ENCODE data around the gene CCDC88C.
"Not testable (repeated sequence)": the region's sequence is repeated elsewhere in the genome, so short reads cannot be mapped to it uniquely, and the experiment has no call there.

The CCDC88C gene

DNA sequence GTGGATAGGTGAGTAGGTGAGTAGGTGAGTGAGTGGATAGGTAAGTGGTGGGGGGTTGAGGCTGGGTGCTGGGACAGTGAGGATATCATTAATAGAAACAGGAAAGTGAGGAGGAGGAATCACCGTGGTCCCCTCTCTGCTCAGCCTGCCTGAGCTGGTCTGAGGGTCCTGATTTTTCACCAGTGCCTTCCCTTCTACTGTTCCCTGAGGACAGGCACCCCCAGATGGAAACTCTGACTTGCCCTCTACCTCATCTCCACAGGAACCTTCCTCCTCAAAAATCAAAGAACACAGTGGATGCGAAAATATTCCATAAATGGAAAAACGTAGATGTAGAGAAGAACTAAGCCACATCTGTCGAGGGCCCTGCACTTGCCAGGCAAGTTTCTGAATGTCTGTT, 175.0 kb downstream of the CCDC88C start:
- no peak for DNase-seq

DNA sequence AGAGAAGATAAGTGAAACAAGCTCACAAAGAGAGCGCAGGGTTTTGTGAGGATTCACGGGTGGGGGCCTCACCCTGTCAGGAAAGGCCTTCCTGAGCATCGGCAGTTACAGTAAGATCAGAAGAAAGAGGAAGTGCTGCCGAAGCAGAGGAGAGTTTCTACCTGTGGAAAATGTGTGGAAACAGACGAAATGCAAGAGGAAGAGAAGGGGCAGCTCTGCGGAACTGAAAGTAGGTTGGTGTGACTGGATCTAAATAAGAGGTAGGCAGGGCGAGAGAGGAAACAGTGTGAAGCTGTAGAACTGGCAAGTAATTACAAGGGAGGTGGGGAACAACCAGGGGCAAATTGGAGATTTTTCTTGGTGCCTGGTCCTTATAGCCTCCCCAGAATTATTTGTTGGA, 175.8 kb downstream of the CCDC88C start:
- DNase-seq: no peak

DNA sequence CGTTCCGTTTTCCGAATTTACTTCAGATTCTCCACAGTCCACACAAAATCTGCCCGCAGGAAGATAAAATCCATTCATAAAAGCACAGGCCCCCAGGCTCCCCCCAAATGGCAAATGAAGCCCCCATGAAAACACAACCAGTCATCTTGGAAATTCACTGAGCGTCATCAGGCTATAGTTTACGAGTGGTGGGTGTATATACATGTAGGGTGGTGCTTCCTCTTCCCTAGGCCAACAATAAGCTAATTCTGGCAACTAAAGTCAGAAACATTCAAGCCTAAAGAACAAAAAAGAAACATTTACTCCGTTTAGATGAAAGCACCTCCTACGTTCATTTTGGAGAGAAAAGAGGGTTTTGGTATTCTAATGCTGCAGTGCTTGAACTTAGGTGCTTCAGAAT, 179.0 kb downstream of the CCDC88C start:
- no peak for DNase-seq

DNA sequence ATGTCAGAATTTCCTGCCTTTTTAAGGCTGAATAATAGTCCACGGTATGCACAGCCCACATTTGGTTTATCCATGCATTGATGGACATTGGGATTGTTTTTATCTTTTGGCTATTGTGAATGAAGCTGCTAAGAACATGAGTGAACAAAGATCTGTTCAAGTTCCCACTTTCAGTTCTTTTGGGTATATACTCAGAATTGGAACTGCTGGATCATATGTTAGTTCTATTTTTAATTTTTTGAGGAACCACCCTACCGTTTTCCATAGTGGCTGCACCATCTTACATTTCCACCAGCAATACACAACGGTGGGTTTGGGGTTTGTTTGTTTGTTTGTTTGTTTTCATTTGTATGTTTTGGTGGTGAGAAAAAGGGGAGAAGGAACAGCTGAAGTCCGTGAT, 179.5 kb downstream of the CCDC88C start:
- DNase-seq: no peak

DNA sequence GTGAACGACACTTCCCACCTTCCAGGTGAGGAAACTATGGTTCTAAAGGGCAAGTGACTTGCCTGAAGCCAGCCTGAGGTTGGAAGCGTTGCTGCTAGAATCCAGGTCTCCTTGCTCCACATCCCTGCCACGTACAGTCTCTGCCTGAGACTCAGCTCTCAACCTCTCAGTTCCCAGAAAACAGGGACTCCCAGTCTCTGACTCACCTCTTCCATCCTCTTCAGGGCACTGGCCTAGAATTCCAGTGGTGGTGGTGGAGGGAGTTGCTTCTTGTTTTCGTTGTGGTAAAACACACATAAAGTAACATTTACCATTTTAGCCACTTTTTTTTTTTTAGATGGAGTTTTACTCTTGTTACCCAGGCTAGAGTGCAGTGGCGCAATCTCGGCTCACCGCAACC, 180.4 kb downstream of the CCDC88C start:
- peak; percentile 81 for DNase-seq

DNA sequence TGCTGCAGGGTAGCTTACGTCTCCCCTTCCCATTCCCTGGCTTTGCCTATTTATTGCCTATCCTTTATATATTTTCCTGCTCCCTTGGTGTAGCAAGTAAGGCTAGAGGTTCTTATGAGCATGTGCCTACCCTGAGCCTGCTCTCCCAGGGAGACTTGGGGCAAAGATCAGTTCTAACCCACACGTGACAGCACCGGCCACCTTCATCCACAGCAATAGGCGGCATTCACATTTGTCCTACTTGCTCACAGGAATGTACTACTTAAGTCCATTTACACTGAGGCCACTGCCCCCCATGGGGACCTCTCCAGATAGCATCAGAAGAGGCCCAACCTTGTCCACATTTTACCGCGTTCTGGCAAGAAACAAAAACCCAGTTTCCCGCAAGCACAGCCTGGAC, 181.8 kb downstream of the CCDC88C start:
- no peak for DNase-seq

DNA sequence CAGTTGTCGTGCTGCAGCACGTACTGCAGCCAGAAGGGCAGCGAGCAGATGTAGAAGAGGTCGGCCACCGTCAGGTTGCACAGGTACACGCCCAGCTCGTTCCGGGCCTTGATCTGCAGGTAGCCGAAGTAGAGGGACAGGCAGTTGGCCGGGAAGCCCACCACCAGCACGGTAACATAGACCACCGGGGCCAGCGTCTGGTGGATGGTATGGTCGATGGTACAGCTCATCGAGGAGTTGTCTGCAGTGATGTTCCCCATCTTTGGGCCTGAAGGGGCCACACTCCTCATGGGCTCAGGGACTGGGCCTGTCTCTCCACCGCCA, 182.9 kb downstream of the CCDC88C start:
- no peak for DNase-seq

DNA sequence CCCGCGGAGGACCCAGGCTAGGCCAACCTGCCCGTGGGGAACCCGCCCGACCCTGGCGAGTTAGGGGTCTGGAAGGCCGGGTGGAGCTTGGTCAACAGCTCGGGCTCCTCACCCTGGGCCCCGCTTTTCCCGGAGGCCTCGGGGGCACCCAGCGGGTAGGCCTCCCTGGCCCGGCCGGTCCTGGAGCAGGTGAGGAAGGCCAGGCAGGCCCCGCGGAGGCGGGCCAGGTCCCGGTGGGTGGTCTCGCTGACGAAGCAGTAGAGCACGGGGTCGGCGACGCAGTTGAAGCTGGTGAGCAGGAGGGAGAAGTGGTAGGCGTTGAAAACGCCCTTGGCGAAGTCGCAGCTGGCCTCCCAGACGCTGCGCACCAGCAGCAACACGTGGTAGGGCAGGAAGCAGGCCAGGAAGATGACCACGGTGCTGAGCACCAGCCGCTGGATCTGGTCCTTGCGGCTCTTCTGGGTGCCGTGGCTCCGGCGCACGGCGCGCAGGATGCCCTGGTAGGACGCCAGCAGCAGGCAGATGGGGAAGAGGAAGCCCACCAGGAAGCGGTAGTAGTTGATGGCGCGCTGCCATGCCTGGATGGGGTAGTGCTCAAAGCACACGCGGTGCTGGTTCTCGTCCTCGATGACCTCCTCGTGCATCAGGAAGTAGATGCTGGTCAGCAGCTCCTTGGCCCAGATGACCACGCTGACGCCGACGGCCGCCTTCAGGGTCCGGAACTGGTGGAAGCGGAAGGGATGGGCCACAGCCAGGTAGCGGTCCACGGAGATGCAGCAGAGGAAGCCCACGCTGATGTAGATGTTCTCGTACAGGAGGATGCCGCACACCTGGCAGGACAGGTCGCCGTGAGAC, 183.5 kb downstream of the CCDC88C start:
- no peak for DNase-seq

DNA sequence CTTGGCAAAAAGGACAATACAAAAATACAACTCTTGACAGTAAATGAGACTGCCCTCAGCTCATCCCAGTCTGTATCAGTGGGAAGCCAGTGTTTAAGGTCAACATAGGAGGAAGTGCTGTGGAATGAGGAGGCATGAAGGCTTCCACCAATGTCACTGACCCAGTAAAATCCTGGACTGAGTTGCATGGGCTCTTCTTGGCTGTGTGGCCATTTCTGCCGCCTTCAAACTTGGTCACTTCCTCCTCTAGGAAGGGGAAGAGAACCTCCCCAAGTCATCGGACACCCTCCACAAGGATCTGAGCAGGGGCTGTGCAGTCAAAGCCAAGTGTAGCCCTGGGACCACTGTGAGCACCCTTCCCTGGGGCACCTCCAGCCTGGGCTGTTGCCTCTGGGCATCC, 185.0 kb downstream of the CCDC88C start:
- DNase-seq: no peak

DNA sequence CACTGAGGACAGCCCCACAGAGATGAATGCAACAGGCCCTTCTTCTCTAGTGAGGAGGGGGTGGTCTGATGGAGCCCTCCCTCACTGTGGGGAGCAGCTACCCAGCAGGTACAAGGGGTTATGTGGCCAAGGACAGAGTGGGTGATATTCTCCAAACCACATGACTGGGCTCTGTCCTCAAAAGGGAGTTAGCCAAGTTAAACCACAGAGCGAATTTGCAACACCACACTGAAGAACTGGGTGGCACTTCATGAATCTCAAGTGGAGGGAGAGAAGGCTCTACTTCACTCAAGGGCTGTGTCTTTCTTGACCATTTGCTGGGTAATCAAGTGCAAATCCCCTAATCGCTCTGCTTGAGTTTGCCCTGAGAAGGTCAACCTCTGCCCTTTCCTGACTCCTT, 185.6 kb downstream of the CCDC88C start:
- DNase-seq: no peak

DNA sequence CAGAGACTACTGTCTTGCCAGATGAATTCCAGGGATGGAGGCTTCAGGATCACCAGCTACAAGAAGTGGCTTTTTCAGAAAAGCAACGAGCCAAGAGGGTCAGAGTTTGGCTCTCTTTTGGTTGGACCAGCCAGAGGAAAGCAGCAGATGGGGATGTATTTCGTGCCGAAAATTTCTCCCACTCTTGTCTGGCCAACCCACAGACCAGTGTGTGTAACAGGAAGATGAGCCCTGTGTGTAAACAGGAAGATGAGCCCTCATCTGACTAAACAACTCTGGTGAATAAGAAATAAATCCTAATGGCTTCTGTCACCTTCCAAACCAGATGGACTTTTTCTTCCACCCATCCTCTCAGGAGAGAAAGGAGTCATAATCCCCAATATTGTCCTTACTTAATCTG, 186.2 kb downstream of the CCDC88C start:
- no peak for DNase-seq

DNA sequence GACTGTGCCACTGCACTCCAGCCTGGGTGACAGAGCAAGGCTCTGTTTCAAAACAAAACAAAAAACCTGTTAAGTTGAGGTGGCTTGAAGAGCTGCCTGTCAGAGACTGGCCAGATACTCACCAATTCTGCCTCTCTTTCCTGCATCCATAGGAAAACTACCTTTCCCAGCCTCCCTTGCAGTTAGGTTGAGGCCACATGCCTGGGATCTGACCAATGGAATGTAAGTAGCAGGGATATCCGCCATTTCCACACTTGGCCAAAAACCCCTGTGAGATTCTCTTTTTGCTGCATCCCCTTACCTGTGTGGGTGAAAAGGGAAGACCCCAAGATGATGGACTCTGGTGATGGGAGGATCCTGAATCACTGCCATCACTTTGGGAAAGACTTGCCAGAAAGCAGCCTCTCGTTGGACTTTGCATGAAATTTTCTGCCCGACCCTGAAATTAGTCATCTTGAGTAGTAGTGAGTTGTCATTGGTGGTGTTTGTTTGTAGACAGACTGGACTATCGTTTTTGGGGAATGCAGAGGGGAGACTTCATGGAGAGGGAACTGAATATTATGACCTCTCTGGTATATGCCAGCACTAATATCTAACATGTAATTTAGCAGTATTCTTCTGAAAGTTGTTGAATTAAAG, 187.1 kb downstream of the CCDC88C start:
- peak; percentile 46 for DNase-seq

DNA sequence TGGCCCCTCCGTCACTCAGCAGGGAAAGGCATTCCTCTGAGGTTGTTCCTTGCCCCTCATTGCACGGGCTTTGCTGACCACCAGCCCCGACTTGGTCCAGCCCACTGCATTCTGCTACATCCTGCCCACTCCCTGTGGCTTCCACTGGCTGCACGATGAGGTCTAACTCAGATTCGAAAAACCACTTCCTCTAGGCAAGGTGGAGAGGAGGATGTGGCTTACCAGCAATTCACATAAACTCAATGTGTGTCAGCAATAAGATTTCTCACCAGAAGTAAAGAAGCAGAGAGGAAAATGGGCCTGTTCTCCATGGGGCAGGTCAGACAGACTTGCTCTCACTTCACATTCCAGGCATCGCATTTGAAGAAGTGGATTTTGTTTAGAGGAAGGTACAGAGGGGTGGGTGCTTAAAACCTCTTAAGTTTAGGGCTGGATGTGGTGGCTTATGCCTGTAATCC, 187.8 kb downstream of the CCDC88C start:
- DNase-seq: peak; percentile 81

DNA sequence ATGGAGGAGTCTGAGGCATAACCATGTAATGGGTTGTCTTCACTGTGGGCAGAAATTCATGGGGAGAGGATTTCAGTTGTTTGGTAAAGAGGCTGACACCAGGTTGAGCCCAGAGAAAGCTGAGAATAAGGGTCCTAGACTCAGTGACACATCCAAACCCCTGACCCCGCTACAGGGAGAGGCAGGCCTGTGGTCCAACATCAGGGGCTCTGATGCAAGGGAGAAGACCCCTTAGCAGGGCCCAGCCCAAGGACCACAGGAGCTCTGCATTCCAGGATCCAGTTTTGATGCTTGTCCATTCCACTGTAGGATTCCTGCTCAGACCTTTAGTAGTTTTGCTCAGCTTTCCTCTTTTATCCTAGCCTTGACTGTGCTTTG, 188.6 kb downstream of the CCDC88C start:
- no peak for DNase-seq

DNA sequence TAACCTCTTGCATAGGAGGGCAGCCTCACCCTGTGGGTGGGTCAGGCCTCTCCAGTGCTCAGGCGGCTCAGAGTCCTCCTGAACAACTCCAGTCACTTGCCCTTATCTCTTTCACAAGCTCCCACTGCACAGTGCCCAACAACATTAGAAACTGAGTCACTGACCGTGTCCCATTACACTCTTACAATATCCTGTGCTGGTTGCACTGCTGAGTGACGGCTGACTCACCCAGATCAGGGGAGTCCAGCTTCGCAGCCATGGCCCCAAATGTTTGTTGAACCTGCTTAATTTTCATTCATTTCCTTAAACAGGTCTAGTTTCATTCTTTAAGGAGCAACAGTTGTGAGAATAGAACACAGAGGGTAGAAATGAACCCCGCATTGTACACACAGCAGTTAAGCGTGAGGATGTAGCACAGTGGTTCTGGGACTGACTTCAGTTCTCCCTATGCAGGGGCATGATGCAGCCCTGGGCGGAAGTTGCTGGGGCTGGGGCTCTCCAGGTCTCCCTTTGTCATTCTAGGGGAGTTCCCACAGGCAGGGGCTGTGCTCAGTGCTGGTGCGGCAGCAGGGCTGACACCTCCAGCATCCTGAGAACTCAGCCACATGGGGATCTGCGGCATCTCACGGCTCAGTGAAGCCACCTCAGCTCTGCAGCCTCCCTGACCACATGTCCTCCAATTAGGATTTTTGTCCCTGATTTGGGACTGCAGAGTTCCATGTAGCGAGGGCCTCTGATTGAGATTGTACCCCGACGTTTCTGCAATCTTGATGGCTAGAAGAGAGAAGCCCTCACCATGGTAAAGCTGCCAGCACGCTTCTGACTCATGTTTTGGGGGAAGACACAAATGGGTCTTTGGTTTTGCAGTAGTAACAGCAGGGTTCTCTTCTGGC, 189.3 kb downstream of the CCDC88C start:
- peak; percentile 65 for DNase-seq

DNA sequence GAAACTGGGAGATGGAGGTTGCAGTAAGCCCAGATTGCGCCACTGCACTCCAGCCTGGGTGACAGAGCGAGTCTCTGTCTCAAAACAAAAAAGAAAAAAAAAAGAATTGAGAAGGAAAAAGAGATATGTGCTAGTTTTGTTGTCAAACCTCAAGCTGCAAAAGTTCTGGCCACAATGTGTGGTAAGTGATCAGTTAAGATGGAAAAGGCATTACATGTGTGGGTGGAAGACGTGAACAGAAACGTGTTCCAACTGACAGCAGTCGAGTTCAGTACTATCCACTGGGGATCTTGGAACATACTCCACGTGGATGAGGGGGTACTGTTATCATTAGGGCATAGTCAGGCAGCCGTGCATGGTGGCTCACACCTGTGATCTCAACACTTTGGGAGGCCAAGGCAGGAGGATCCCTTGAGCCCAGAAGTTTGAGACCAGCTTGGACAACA, 190.4 kb downstream of the CCDC88C start:
- DNase-seq: no peak

DNA sequence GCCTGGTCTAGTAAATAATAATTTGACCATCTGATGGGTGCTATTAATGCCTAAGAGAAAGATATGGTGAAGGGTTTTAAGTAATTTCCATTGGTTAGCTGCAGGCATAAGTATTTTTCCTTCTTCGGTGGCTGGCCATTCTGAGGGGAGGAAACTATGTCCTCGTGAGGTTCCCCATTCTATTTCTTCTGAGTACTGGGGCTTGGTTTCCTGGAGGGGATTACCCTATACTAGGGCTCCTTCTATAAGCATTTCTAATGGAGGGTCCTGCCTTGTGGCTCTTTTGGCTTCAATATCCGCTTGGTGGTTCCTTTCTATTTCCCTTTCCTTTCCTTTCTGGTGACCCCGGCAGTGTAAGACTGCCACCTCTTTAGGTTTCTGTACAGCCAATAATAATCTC, 191.3 kb downstream of the CCDC88C start:
- DNase-seq: not testable (repeated sequence)

DNA sequence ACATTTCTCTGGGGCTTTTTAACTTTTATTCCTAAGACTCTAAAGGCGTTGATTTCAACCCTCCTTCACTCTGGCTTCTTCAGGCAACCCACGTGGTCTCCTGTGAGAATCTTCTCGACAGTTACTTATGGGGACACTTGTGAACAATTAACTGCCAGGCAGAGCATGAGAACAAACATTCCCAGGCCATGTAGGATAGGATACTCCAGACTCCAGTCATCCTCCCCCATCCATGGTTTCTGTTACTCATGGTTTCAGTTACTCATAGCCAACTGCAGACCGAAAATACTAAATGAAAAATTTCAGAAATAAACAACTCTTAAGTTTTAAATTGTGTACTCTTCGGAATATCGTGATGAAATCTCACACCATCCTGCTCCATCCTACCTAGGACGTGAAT, 192.6 kb downstream of the CCDC88C start:
- no peak for DNase-seq

DNA sequence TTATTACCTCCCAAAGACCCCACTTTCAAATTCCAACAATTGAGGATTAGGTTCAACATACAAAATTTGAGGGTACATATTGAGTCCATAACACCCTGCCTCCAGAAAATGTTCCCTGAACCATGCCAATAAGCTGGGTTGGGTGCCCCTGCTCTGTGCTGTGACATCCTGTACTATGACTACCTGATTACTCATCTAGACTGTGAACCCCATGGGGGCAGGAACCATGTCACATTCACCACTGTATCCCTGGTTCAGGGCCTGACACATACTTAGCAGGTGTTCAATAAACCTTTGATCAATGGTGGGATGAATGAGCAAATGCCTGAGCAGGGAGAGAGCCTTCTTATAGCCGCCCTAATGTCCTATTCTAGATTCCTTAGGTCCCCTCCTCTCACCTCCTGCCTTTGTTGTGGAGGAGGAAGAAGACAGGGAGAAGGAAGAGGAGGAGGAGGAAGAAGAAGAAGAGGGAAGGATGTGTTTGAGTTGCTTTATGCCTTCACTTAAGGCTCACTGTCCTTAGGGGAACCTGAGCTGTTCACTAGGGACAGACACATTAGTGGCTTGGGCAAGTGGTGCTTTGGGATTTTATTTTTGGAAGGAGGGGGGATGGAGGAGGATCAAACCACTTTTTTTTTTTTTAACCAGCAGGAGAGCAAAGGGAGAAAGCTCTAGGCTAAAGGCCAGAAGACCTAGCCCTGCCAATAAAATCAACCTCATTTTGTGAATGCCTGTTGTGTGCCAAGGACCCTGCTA, 194.4 kb downstream of the CCDC88C start:
- DNase-seq: peak; percentile 16
